ENCODE measurements around the gene ODAD4. TPM values are rescaled to one million over a fixed set of nuclear protein-coding genes. Genes with fewer than 3 reads are reported as not detected.
A peak's percentile ranks its signal among the peaks of the same experiment; 100 is the strongest.

The ODAD4 gene
- total RNA-seq, 1 experiment from 2014 or later, result 0.98 TPM

DNA sequence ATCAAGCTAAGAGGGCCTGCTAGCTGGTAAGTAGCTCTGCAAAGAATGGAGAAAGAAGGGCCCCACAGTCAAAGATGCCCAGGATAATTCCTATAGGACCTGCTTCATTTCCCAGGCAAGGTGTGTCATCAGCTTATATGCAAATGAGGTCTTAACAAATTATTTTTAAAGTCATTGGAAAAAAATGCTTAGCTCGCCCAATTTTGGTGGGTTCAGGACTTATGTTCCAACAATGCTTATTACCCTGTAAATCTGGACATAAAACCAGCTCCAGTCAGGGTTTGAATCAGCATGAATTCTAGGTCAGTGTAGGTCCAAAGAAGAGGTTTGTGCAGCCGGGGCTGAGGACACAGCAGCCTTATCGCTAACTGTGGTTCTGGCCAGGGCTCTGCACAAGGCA lies 37.0 kb upstream of the ODAD4 start:
- POLR2A ChIA-PET, result no interaction called here
- H3K36me3 Mint-ChIP-seq (ENCODE audit: insufficient read depth, unreplicated experiment), result peaks cover 94% of the 10 kb centered on the region
- peaks cover 7% of the 10 kb centered on the region; the same call in 1 of the 2 replicates for H3K4me1 ChIP-seq
- CTCF ChIA-PET, result no interaction called here
- DNase-seq, result no peak
- H3K27me3 Mint-ChIP-seq (ENCODE audit: insufficient read depth, unreplicated experiment), result no peaks in the 10 kb centered on the region
- H3K9me3 ChIP-seq, result no peaks in the 10 kb centered on the region
- peaks cover 2% of the 10 kb centered on the region; the same call in 1 of the 2 replicates for H3K36me3 ChIP-seq (ENCODE audit: control insufficient read depth, insufficient read depth, low read length)
- H3K4me1 Mint-ChIP-seq (ENCODE audit: low read depth, unreplicated experiment), result peaks cover 19% of the 10 kb centered on the region
- no peak overlapping the region for H3K4me3 Mint-ChIP-seq (ENCODE audit: unreplicated experiment)
- H3K4me3 ChIP-seq (ENCODE audit: low read depth, low read length), result no peak overlapping the region
- TF ChIP-seq CTCF (IDR thresholded peaks at IDR 0.05; ENCODE audit: insufficient read depth in 1 of 2, low read depth in 1 of 2, low read length in 1 of 2, severe bottlenecking in 1 of 2, unreplicated experiment in 1 of 2), result no peak
- intact Hi-C loops (cut with micrococcal nuclease; ENCODE audit: unreplicated experiment), result no loop called here
- no peaks in the 10 kb centered on the region for H3K27me3 ChIP-seq (replicated peaks; ENCODE audit: control insufficient read depth, insufficient read depth, low read length)
- H3K27ac Mint-ChIP-seq (ENCODE audit: unreplicated experiment), result peak overlapping the region; percentile 4
- no peaks in the 10 kb centered on the region for H3K9me3 Mint-ChIP-seq (ENCODE audit: unreplicated experiment)
- no TSS peak for BruUV-seq (replicated peaks)

- ChIA-PET POLR2A (no interaction called here), CTCF (interaction anchor here (0.7 to 1.2 kb wide), 6 partner anchors 9 to 108 kb away, joined by 3 to 7 read pairs (median 3); partner anchors contain the start of genes JUP and ODAD4)
- no peak overlapping the region for H3K4me3 Mint-ChIP-seq (ENCODE audit: unreplicated experiment)
- peaks cover 94% of the 10 kb centered on the region for H3K36me3 Mint-ChIP-seq (ENCODE audit: insufficient read depth, unreplicated experiment)
- Histone ChIP-seq H3K27me3 (replicated peaks; ENCODE audit: control insufficient read depth, insufficient read depth, low read length) (no peaks in the 10 kb centered on the region), H3K4me3 (ENCODE audit: low read depth, low read length) (no peak overlapping the region), H3K4me1 (peaks cover 7% of the 10 kb centered on the region; the same call in 1 of the 2 replicates), H3K36me3 (ENCODE audit: control insufficient read depth, insufficient read depth, low read length) (peaks cover 2% of the 10 kb centered on the region; the same call in 1 of the 2 replicates), H3K9me3 (no peaks in the 10 kb centered on the region)
- BruUV-seq (replicated peaks), result TSS peak; percentile 15
- intact Hi-C loops (cut with micrococcal nuclease; ENCODE audit: unreplicated experiment), result loop anchor here (2.0 to 5.0 kb wide), 2 partner anchors 20 to 62 kb away; no protein-coding TSS in a partner anchor
- peak overlapping the region; percentile 68 for H3K27ac Mint-ChIP-seq (ENCODE audit: unreplicated experiment)
- peaks cover 24% of the 10 kb centered on the region for H3K4me1 Mint-ChIP-seq (ENCODE audit: low read depth, unreplicated experiment)
- H3K9me3 Mint-ChIP-seq (ENCODE audit: unreplicated experiment), result no peaks in the 10 kb centered on the region
- TF ChIP-seq CTCF (IDR thresholded peaks at IDR 0.05; ENCODE audit: insufficient read depth in 1 of 2, low read depth in 1 of 2, low read length in 1 of 2, severe bottlenecking in 1 of 2, unreplicated experiment in 1 of 2), result no peak
- DNase-seq, result peak; percentile 54 to 65
- no peaks in the 10 kb centered on the region for H3K27me3 Mint-ChIP-seq (ENCODE audit: insufficient read depth, unreplicated experiment)
Measured at GRCh38 chr17:41894791-41895331, 35.6 kb upstream of the ODAD4 start.

DNA sequence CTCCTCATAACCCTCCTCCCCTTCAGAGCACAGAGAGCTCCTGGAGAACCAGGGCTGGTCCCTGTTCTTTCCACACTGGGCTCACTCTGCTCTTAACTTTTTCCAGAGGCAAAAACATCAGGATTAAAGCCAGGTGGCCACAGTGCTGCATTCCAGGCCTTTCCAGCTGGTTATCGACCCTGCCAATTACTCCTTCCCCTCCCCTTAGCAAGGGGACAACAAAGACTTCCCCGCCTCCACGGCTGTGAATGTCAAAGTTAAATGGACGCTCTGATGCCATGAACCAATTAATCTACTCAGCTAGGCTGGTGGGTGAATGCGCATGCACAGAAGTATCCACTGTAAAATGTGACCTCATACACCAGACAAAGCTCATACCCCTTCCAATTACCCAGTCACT lies 34.8 kb upstream of the ODAD4 start:
- ChIA-PET POLR2A (no interaction called here), CTCF (interaction anchor here (0.6 to 1.2 kb wide), 7 partner anchors 9 to 109 kb away, joined by 3 to 7 read pairs (median 3); partner anchors contain the start of genes JUP and ODAD4)
- Histone ChIP-seq H3K4me3 (ENCODE audit: low read depth, low read length) (no peak overlapping the region), H3K27me3 (replicated peaks; ENCODE audit: control insufficient read depth, insufficient read depth, low read length) (no peaks in the 10 kb centered on the region), H3K4me1 (peaks cover 7% of the 10 kb centered on the region; the same call in 1 of the 2 replicates), H3K36me3 (ENCODE audit: control insufficient read depth, insufficient read depth, low read length) (peaks cover 3% of the 10 kb centered on the region; the same call in 1 of the 2 replicates), H3K9me3 (no peaks in the 10 kb centered on the region)
- no peaks in the 10 kb centered on the region for H3K27me3 Mint-ChIP-seq (ENCODE audit: insufficient read depth, unreplicated experiment)
- peaks cover 24% of the 10 kb centered on the region for H3K4me1 Mint-ChIP-seq (ENCODE audit: low read depth, unreplicated experiment)
- no peaks in the 10 kb centered on the region for H3K9me3 Mint-ChIP-seq (ENCODE audit: unreplicated experiment)
- peaks cover 96% of the 10 kb centered on the region for H3K36me3 Mint-ChIP-seq (ENCODE audit: insufficient read depth, unreplicated experiment)
- BruUV-seq (replicated peaks), result no TSS peak
- intact Hi-C loops (cut with micrococcal nuclease; ENCODE audit: unreplicated experiment), result loop anchor here (2.0 to 5.0 kb wide), 2 partner anchors 19 to 62 kb away; no protein-coding TSS in a partner anchor
- DNase-seq, result no peak
- no peak overlapping the region for H3K4me3 Mint-ChIP-seq (ENCODE audit: unreplicated experiment)
- no peak for TF ChIP-seq CTCF (IDR thresholded peaks at IDR 0.05; ENCODE audit: insufficient read depth in 1 of 2, low read depth in 1 of 2, low read length in 1 of 2, severe bottlenecking in 1 of 2, unreplicated experiment in 1 of 2)
- H3K27ac Mint-ChIP-seq (ENCODE audit: unreplicated experiment), result peak overlapping the region; percentile 68

All from Caco-2 (cell line).